ENCODE results near the gene NCBP2L.

The NCBP2L gene

GRCh38 chrX:107777536-107777832 is at the start of gene NCBP2L:
Gene NCBP2L, plus strand, starts transcription at chrX:107777733. Its CDS starts 16,488 bp downstream, at chrX:107794221.
- no peak for DNase-seq

GRCh38 chrX:107728371-107729099 is 49.0 kb upstream of the NCBP2L start:
- DNase-seq = no peak

- DNase-seq = peak; percentile 48
Observed at GRCh38 chrX:107729558-107730297, 47.8 kb upstream of the NCBP2L start.

GRCh38 chrX:107730298-107730655 is 47.3 kb upstream of the NCBP2L start:
- DNase-seq = no peak

- no peak for DNase-seq
Observed at GRCh38 chrX:107730991-107731766, 46.4 kb upstream of the NCBP2L start.

GRCh38 chrX:107731831-107732502 is 45.6 kb upstream of the NCBP2L start:
- DNase-seq = no peak

GRCh38 chrX:107733686-107734085 is 43.8 kb upstream of the NCBP2L start:
- no peak for DNase-seq

- no peak for DNase-seq
Observed at GRCh38 chrX:107734646-107735045, 42.9 kb upstream of the NCBP2L start.

GRCh38 chrX:107736781-107737531 is 40.6 kb upstream of the NCBP2L start:
- DNase-seq = peak; percentile 61

GRCh38 chrX:107738272-107738671 is 39.3 kb upstream of the NCBP2L start:
- no peak for DNase-seq

GRCh38 chrX:107738768-107739167 is 38.8 kb upstream of the NCBP2L start:
- DNase-seq = no peak

- DNase-seq = no peak
Observed at GRCh38 chrX:107739541-107739940, 38.0 kb upstream of the NCBP2L start.

GRCh38 chrX:107741404-107741790 is 36.1 kb upstream of the NCBP2L start:
- DNase-seq = no peak

- DNase-seq = no peak
Observed at GRCh38 chrX:107742700-107743191, 34.8 kb upstream of the NCBP2L start.

- no peak for DNase-seq
Observed at GRCh38 chrX:107743995-107744394, 33.5 kb upstream of the NCBP2L start.

GRCh38 chrX:107744868-107745267 is 32.7 kb upstream of the NCBP2L start:
- DNase-seq = no peak

GRCh38 chrX:107747596-107748161 is 29.9 kb upstream of the NCBP2L start:
- peak; percentile 49 for DNase-seq

GRCh38 chrX:107748506-107748905 is 29.0 kb upstream of the NCBP2L start:
- no peak for DNase-seq

- DNase-seq = no peak
Observed at GRCh38 chrX:107750263-107750662, 27.3 kb upstream of the NCBP2L start.

GRCh38 chrX:107750861-107751445 is 26.6 kb upstream of the NCBP2L start:
- DNase-seq = no peak

- no peak for DNase-seq
Observed at GRCh38 chrX:107752043-107752442, 25.5 kb upstream of the NCBP2L start.

- no peak for DNase-seq
Observed at GRCh38 chrX:107752714-107753113, 24.8 kb upstream of the NCBP2L start.

All from COR-L47 (cell line).